Activated CD4-positive, alpha-beta T cell treated with anti-CD3 and anti-CD28 coated beads, Interleukin-10, Interleukin-2, amounts not matched to agents 100 ng/mL and 50 ng/mL, durations not matched to agents 16 hours and 8 hours (primary cell): ENCODE data around the gene MAP1B.
"Not testable (repeated sequence)": the region's sequence is repeated elsewhere in the genome, so short reads cannot be mapped to it uniquely, and the experiment has no call there.

ENCODE experiments used
- DNase-seq: peaks from one replicate; pipeline ENCODE4 v3.0.0-alpha.2; 2020

MAP1B gene

DNA sequence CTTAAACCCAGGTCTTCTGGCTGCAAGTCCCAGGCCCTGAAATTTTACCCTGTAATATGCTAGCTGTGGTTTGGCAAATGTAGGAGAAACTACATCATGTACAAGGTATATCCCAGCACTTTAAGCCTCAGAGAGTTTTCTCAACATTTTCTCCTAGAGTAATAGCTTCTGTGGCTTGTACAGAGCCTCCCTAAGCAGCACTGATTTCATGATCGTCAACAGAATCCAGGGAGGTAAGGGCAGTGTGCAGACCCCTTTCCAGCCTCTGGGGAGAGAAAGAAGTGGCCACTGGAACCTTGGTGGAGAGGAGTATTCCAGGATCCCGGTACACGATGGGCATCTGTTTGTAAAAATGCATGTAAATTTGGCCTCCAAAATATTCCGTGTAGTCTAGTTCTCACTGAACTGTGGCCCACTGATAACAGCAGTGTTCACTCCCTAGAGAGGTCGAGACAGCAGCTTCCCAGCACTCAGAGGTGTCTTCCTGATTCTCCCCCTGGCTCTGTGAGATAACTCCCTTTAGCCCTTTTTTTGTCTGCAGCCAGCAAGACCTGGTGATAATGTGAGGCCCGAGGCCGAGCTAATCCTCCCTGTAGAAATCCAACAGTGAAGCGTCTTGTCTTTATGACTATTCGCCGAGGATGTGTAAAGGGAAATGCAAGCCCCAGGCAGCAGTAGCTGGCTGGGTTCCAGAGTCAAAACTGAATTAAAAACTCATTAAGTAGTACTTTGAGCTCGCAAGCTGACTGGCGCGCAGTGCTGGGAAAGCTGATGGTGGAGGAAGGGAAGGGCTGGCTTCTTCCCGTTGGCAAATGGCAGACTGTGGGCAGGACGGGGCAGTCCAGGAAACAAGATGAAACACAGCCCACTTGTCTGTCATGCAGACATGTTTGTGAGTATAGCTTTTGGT is 59.0 kb downstream of the MAP1B start:
- DNase-seq, result no peak

DNA sequence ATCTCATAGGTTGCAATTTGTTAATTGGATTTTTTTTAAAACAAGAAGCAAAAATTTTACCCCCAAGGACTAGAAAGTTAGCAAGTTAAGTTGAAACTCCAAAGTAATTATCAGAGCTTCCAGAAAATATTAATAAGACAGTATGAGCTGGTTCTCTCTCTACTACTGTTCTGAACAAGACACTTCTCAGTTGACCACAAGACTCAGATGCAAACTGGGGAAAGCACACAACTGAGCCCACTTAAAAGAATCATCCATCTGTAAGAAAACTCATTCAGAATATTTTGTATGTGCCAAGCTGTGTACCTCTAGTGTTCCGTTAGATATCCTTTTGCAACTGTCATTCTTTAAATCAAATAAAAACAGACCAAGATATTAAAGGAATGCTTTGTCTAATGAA is 60.0 kb downstream of the MAP1B start:
- DNase-seq, result no peak

DNA sequence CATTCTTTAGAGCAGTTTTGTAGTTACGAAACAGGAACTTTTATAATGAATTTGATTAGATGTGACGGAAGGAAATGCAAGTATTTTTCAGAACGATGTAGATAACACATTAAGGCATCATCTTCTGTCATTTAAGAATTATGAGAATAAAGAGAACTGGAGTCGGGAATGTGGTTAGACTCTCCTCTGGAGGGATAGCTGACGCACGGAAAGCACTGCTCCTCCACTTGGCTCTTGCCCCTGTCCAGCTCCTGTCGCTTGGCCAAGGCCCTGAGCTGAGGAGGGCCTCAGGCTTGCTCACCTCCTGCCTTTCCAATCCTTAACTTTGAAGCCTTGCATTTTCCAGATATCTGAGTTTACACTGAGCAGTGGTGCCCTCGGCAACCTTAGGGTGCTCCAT is 60.5 kb downstream of the MAP1B start:
- DNase-seq, result no peak

DNA sequence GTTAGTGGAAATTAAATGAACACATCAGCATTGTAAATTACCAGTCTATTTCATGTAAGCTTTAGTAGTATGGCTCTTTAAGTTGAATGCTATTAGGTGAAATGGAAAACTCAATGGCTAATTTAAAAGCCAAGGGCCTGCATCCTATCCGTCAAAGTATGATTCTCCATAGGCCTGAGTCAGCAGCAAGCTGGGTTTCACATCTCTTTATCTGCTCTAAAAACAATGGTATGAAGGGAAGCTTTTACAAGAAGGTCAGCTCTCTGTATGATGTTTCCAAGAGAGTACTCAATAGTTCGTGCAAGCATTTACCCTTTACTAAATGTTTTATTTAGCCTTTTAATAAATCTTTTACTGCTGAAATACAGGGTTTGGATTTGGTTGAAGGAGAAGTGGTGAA is 62.8 kb downstream of the MAP1B start:
- DNase-seq, result no peak

DNA sequence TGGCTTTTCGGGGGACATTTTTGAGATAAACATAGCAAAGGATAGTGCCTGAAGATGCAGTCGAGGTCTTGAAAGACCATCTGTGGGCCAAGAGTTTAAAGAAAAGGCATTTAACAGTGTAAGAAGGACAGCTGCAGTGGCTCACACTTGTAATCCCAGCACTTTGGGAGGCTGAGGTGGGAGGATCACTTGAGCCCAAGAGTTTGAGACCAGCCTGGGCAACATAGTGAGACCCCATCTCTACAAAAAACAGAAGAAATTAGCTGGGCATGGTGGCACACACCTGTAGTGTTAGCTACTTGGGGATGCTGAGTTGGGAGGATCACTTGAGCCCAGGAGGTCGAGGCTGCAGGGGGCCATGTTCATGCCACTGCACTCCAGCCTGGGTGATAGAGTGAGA is 63.9 kb downstream of the MAP1B start:
- not testable (repeated sequence) for DNase-seq

DNA sequence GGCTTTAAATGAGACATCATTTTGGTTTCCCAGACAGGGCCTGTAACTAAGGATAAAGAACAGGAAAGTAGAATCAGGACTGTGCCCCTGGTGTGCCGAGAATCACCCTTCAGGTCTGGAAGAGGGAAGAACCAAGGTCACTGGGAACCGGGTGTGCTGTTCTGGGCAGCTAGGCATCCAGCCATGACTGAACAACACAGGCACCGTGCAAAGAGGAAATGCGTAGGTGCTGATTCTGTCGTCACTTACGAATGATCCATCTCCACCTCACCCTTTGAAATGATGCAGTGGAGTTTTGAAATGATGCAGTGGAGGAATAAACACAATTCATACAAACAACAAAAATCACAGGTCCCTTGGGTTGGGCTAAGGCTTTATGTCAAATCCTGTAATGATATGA is 64.4 kb downstream of the MAP1B start:
- DNase-seq, result peak; percentile 30

DNA sequence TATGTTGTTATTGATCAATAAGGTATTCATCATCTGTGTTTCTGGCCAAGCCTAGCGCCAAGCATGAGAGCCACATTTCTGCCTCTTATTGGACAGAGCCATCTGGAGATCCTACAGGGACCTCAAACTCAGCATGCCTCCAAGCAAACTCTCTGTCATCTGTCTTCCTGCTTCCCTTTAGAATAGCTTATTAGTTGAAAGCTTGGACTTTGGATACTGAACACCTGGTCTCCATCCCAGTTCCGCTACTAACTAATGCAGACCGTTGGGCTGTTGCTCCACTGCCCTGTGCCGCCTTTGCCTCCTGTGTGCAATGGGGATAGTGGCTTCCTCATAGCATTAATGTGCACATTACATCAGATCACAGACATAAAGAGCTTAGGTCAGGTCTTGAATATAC is 65.5 kb downstream of the MAP1B start:
- no peak for DNase-seq

DNA sequence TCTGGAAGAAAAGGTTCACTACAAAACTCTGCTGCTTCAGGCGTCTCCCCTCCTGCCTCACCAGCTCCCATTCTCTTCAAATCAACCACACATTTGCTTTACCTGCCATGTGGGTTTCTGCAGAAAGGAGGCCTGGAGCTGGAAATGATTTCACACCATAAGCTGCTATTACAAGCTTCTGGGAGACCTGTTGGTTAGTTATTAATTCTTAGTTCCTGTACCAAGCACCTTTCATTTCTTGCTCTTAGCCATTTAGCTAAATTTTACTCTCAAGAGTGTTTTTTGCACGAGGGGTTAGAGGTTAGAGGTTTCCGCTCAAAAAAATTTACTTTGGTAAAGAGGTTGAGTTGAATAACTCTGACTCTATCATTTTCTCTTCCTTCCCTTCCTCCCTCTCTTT is 70.3 kb downstream of the MAP1B start:
- no peak for DNase-seq

DNA sequence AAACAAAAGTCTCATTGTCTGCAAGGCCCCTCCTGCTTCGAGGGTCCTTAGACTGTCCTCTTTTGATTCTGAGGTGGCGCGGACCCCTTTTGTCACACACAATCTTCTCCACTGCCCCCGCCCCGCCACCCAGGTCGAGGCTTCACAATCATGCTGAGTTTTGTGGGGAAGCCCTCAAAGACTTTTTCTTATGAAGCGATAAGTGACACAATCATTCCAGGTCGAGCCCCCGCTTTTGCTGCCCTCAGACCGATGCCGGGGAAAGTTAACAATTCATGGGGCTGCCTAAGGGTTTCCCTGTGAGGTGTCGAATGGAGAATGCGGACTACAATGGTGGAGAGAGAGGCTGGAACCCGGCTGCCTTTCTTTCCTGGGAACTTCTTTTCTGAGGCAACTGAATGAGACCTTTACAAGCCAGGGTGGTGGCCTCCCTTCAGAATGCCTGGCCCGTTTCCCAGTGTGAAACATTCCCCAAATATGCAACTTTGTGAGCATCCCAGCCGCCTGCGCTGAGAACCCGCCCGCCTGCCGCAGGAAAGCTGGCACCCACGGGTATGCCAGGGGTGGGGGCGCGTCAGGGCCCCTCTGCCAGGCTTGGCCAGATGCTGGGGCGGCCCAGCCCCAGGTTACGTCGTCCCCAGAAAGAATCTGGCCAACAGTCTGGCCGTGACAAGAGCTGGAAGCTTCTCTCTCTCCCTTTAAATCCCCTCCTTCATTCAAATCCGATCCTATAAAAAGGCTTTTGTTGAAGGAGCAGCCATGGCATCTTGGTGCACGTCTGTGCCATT is 71.9 kb downstream of the MAP1B start:
- DNase-seq, result no peak

DNA sequence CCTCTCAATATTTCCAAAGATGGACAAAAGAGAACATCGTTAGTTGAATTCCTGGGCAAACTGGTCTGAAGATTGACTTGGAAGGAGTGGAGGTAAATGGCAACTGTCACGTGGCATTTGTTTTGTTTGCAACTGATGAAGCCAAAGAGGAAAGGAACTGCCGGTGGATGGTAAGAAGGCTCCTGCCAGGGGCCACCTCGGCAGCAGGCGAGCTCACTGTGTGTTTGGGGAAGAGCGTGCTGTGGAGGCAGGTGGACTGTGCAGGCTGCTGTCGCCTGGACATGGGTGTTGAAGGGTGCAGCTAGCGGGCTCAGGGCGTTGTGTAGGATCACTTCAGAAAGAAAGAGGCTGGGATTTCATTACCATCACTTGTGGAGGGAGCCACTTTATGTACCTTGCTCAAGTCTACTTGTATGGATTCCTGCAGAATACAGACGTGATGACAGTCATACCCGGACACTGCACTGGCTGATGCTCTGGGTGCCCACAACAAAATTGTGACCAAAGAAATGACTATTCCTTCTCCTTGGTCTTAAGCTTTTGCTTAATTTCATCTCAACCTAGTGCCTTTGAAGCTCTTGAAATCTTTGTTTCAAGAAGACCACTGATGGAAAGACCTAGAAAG is 72.7 kb downstream of the MAP1B start:
- DNase-seq, result no peak

DNA sequence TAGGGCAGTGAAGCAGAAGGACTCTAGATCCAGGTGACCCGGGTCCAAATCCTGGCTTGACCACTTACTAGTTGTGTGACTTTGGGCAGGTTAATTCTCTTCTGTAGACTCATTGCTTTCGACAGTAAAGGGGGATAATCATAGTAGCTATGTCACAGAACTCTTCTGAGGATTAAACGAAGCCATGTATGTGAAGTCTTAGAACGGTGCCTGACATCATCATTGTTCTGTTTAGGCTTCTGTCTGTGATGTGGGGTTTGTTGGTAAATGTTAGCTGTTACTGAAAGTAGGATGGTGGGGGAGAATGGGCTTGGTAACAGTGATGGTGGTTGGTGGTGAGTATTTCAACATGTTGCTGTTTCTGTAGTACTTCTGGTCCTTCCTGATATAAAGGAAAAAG is 73.7 kb downstream of the MAP1B start:
- DNase-seq, result no peak

DNA sequence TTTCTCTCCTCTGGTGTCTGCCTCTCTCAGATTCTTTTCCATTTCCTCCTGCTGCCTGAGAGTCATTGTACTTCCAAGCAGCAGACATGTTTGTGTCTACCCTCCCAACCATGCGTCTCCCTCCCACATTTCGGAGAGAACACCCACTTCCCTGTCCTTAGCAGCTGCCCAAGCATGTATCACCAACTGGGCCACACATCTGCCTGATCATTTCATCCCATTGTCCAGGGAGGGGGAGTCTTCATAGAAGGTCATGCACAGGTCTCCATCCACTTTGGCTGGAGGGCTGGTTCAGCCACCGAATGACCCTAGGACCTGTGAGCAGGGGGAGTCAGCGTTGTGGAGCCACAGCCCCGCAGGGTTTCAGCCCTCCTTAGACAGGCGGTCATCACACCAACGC is 75.4 kb downstream of the MAP1B start:
- DNase-seq, result no peak

DNA sequence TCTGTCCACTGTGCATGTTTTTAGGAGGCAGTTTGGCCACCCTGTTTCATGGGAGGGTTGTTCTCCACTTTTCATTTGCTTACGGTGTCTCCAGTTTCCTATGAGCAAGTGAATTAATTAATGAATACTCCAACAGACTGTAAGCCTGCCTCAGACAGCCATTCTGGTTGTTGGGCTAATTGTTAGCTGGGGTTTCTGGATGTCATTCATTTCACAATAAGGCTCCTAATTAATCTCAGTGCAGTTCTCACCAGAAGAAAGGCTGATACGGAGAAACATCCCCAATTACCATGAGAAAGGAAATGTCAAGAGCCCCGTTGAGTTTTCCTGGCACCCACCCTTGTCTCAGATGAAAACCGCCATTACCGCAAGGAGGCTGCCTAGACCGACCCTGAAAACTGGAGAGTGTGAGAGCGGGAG is 75.8 kb downstream of the MAP1B start:
- DNase-seq, result no peak

DNA sequence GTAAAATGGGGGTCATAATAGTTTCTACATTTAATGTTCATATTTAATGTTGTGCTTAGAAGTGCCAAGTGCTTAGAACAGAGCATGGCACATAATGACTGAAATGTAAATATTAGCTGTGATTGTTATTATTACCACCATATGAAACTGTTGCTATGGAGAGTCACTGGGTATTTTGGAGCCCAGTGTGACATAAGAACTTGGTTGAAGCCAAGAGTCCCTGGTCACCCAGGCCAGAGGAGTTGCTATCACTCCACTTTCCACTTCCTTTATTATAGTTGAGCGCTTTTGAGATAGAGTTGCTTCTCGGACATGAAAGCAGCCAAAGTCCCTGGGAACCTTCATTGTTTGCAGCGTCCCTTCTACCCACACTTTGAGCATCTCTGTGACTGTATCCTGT is 77.1 kb downstream of the MAP1B start:
- DNase-seq, result no peak

DNA sequence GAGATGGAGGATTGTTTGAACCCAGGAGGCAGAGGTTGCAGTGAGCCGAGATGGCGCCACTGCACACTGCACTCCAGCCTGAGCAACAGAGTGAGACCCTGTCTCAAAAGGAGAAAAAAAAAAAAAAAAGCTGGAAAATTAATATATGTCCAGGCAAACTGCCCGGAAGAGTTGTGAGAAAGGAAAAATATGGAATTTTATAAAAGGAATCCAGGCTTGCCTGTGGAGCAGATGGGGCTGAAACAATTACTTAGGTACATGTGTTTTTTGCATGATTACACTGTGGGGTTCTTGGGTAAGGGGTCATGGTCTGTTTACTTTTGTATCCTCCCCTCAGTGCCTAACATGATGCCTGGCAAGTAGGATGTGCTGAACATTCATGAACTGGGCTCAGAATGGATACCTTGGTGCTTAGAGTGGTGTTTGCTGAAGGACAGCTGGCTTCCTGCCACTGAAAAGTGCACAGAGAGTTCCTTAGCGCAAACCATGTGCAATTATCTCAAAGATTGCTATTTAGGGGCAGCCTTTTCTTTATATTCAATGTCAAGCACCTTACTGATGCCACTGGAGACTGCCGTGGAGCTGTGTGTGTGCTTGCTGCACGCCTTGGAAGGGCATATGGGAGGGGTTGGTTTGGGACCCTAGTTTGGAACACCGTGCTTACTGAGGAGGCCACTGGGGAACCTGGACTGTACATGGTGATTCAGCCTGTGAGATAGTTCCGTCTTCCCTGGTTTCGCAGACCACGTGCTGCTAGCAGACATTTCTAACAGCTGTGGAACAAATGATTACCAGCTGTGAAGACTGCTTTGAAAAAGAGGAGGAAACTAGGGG is 78.4 kb downstream of the MAP1B start:
- no peak for DNase-seq

DNA sequence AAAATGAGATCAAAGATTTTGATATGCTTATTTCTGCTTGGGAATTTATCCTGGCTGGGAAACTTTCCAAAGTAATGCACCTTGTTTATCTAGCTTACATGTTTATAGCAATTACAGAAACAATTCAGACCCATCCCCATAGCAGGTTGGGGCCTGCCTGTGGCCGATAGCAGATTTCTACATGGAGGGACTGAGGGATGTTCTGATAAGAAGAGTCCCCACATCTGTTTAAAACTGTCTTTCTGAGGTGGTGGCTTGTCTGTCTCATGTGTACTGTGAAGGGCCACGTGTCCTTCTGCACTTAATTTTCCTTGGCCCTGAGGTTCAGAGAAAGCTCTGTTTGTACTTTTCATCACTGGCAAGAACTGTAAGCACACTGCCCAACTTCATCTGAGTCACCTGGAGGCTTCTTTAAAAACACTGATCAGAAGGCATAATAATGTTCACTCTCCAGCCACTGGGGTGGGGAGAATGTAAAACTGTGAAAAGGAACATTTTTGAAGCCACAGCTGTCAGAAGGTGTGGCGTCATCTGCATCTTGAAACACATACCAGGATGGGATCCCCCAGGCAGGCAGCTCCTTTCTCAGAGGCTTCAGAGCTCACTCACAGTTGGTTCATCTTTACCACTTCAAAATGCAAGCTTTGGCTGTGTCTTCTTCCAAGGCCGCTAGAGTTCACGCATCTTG is 80.3 kb downstream of the MAP1B start:
- DNase-seq, result no peak

DNA sequence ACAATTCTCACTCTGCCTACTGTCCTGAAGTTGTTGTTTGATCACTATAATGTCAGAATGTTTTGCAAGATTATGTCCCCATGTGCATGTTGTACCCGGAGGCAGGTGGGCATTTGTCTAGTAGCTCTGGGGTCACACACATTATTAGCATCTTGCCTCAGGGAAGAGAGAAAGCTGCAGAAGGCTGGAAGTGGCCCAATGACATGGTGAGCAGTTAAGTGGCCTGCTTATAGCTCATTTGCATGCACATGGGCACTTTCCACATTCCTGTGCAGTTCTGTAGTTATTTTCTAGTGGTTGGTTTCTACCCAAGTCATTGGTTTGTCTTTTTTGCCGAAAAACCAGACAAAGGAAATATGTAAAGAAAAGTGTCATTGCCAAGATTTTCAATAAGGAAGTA is 80.9 kb downstream of the MAP1B start:
- DNase-seq, result no peak

DNA sequence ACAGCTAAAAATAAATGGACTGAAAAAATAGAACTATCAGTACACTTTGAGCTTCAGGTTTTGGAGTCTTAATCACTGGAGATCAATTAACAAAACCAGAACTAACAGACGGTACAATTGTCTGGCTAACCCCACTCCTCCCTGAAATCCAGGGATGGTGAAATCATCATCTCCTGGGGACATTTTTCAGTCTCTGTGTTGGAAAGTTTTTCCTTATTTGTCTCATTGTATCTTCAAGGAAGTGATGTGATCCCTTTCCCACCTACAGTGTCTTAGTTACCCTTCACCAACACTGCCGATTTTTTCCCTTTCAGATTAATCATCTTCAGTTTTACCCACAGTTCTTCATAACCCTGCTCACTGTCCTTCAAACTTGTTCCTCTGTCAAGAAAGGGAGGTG is 81.9 kb downstream of the MAP1B start:
- DNase-seq, result no peak

DNA sequence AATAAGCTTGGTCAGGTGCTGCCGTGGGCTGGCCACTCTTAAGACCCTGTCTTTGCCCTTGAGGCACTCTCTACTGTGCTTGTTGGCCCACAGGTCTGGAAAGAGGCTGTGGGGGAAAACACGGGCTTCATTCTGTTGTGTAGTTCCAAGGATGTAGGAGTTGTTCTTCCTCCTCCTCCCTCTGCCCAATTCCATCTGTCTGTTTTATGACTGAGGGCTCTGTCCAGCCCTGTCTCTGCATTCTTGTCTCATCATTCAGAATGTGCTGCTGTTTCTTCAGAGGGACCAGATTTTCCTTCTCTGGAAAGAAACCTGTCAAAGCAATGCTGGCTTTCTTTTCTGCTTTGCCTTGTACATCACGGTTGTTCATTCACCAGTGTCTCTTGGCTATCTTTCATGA is 84.1 kb downstream of the MAP1B start:
- no peak for DNase-seq

DNA sequence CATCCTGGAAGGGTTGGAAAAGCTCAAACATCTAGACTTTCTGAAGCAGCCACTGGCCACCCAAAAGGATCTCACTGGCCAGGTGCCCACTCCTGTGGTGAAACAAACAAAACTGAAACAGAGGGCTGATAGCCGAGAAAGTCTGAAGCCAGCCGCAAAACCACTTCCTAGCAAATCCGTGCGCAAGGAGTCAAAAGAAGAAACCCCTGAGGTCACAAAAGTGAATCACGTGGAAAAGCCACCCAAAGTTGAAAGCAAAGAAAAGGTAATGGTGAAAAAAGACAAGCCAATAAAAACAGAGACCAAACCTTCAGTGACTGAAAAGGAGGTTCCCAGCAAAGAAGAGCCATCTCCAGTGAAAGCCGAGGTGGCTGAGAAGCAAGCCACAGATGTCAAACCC is 87.6 kb downstream of the MAP1B start:
- peak; percentile 85 for DNase-seq

DNA sequence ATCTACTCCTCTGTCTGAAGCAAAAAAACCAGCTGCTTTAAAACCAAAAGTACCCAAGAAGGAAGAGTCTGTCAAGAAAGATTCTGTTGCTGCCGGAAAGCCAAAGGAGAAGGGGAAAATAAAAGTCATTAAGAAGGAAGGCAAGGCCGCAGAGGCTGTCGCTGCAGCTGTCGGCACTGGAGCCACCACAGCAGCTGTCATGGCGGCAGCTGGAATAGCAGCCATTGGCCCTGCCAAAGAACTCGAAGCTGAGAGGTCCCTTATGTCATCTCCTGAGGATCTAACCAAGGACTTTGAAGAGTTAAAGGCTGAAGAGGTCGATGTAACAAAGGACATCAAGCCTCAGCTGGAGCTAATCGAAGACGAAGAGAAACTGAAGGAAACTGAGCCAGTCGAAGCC is 88.3 kb downstream of the MAP1B start:
- DNase-seq, result no peak

DNA sequence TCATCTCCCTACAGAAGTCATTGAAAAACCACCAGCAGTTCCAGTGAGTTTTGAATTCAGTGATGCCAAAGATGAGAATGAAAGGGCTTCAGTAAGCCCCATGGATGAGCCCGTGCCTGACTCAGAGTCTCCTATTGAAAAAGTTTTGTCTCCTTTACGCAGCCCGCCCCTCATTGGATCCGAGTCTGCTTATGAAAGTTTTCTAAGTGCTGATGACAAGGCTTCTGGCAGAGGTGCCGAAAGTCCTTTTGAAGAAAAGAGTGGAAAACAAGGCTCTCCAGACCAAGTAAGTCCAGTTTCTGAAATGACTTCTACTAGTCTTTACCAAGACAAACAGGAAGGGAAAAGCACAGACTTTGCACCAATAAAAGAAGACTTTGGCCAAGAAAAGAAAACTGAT is 90.1 kb downstream of the MAP1B start:
- DNase-seq, result no peak
